Measurements from ENCODE around the gene IL1RAPL1.

The IL1RAPL1 gene

GRCh38 chrX:29541038-29541437 is 953.8 kb downstream of the IL1RAPL1 start:
- no peaks in the 10 kb centered on the region for H3K9me3 ChIP-seq (replicated peaks; ENCODE audit: low read length)
- H3K36me3 ChIP-seq (ENCODE audit: insufficient read depth, low read length) = no peaks in the 10 kb centered on the region
- H3K9ac ChIP-seq (ENCODE audit: low read depth, low read length) = no peak overlapping the region
- no peaks in the 10 kb centered on the region for H3K27me3 ChIP-seq (ENCODE audit: control insufficient read depth, insufficient read depth, low read length)
- no peaks in the 10 kb centered on the region for H3K4me1 ChIP-seq (ENCODE audit: control insufficient read depth, insufficient read depth, low read length)
- no peak overlapping the region for H3K4me3 ChIP-seq (ENCODE audit: low read length)
- H3K4me2 ChIP-seq (ENCODE audit: low read length) = no peak overlapping the region

- no peaks in the 10 kb centered on the region for H3K4me1 ChIP-seq (ENCODE audit: control insufficient read depth, insufficient read depth, low read length)
- H3K4me2 ChIP-seq (ENCODE audit: low read length) = no peak overlapping the region
- H3K36me3 ChIP-seq (ENCODE audit: insufficient read depth, low read length) = no peaks in the 10 kb centered on the region
- H3K27me3 ChIP-seq (ENCODE audit: control insufficient read depth, insufficient read depth, low read length) = no peaks in the 10 kb centered on the region
- H3K9ac ChIP-seq (ENCODE audit: low read depth, low read length) = no peak overlapping the region
- H3K9me3 ChIP-seq (replicated peaks; ENCODE audit: low read length) = no peaks in the 10 kb centered on the region
- no peak overlapping the region for H3K4me3 ChIP-seq (ENCODE audit: low read length)
These were observed 954.9 kb downstream of the IL1RAPL1 start for GRCh38 chrX:29542152-29542551.

DNA sequence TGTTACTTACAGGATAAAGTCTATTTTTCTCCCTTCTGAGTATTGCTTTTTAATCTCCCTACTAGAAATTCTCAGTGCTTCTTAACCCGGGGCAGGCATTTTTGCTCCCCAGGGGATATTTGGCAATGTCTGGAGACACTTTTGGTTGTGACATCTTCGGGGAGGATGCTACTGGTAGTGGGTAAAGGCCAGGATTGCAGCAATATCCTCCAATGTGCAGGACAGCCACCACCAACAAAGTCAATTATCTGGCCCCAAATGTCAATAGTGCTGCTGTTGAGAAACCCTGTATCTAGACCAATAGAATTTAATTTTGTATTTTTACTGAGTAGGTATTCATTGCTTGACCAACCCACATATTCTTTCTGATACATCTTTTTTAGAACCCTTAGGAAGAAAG is 958.6 kb downstream of the IL1RAPL1 start:
- H3K4me3 ChIP-seq (ENCODE audit: low read length) = no peak overlapping the region
- H3K36me3 ChIP-seq (ENCODE audit: insufficient read depth, low read length) = no peaks in the 10 kb centered on the region
- no peak overlapping the region for H3K4me2 ChIP-seq (ENCODE audit: low read length)
- H3K4me1 ChIP-seq (ENCODE audit: control insufficient read depth, insufficient read depth, low read length) = no peaks in the 10 kb centered on the region
- no peaks in the 10 kb centered on the region for H3K27me3 ChIP-seq (ENCODE audit: control insufficient read depth, insufficient read depth, low read length)
- H3K9ac ChIP-seq (ENCODE audit: low read depth, low read length) = no peak overlapping the region
- H3K9me3 ChIP-seq (replicated peaks; ENCODE audit: low read length) = no peaks in the 10 kb centered on the region

DNA sequence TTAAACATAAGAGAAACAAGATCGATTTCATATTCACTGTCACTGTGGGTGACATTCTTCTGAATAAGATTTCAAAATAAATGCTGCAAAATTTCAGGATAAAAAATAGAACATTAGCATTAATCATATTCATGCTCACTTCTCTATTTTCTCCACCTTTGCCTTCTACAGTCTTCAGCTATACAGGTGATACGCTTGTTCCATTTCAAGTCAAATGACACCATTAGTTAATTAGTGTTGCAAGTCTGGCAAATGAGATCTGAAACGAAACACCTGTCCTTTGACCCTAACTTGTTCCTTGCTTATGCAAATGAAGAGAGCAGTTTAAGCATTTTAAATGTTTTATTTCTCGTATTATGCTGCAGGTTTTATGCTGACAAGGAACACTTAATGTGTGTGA is 960.6 kb downstream of the IL1RAPL1 start:
- Histone ChIP-seq H3K9ac (ENCODE audit: low read depth, low read length) (no peak overlapping the region), H3K36me3 (ENCODE audit: insufficient read depth, low read length) (no peaks in the 10 kb centered on the region), H3K4me2 (ENCODE audit: low read length) (no peak overlapping the region), H3K27me3 (ENCODE audit: control insufficient read depth, insufficient read depth, low read length) (no peaks in the 10 kb centered on the region), H3K4me3 (ENCODE audit: low read length) (no peak overlapping the region), H3K4me1 (ENCODE audit: control insufficient read depth, insufficient read depth, low read length) (no peaks in the 10 kb centered on the region), H3K9me3 (replicated peaks; ENCODE audit: low read length) (no peaks in the 10 kb centered on the region)

DNA sequence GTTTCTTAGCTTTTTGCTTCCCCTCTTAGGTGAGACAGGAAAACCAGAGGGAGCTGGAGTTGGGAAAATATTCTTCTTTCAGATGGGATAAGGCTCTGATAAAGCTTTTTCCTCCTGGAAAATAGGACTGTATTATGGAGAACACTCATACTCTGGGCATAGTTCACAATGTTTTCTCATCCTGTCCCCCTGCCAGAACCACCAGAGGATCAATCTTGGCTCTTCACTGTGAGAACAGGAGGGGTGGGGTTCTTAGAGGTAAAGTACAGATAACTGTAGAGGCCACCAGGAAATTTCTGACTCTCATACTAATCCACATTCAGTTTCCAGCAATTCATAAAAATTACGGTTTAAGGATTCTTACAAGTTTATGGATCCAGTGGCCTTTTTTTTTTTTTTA is 966.3 kb downstream of the IL1RAPL1 start:
- Histone ChIP-seq H3K27me3 (ENCODE audit: control insufficient read depth, insufficient read depth, low read length) (no peaks in the 10 kb centered on the region), H3K36me3 (ENCODE audit: insufficient read depth, low read length) (no peaks in the 10 kb centered on the region), H3K4me3 (ENCODE audit: low read length) (no peak overlapping the region), H3K9ac (ENCODE audit: low read depth, low read length) (no peak overlapping the region), H3K9me3 (replicated peaks; ENCODE audit: low read length) (no peaks in the 10 kb centered on the region), H3K4me2 (ENCODE audit: low read length) (no peak overlapping the region), H3K4me1 (ENCODE audit: control insufficient read depth, insufficient read depth, low read length) (no peaks in the 10 kb centered on the region)

DNA sequence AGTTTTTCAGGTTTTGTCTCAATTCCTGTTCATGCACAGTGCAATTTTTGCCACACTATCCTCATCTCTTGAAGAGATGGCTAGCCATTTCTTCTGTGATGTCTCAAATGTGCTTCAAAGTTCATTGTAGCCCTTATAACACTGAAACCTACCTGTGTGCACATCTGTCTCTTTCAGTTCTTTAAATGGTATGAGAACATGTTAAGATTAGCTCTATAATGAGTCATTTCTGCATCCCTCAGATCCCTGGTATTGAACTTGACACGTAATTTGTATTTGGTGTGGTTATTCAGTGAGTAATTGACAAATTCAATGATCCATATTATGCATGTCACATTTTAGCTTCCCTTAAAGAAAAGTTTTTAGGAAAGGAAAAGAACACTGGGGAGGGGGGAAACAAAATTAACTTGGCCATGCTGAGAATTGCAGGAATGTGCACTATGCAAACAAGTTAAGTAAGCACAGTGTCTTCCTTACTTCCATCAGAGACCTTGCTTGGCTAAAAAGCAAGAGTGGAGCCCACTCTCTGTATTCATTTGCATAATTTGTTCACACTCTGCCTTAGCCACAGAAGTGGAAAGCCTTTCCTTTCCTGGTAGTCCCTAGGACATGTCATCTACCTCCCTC is 968.3 kb downstream of the IL1RAPL1 start:
- Histone ChIP-seq H3K27me3 (ENCODE audit: control insufficient read depth, insufficient read depth, low read length) (no peaks in the 10 kb centered on the region), H3K4me3 (ENCODE audit: low read length) (no peak overlapping the region)

GRCh38 chrX:29560065-29560464 is 972.8 kb downstream of the IL1RAPL1 start:
- H3K27me3 ChIP-seq (ENCODE audit: control insufficient read depth, insufficient read depth, low read length) = no peaks in the 10 kb centered on the region
- H3K4me1 ChIP-seq (ENCODE audit: control insufficient read depth, insufficient read depth, low read length) = no peaks in the 10 kb centered on the region
- no peaks in the 10 kb centered on the region for H3K36me3 ChIP-seq (ENCODE audit: insufficient read depth, low read length)
- no peak overlapping the region for H3K4me2 ChIP-seq (ENCODE audit: low read length)
- H3K9me3 ChIP-seq (replicated peaks; ENCODE audit: low read length) = peaks cover 12% of the 10 kb centered on the region
- H3K9ac ChIP-seq (ENCODE audit: low read depth, low read length) = no peak overlapping the region
- no peak overlapping the region for H3K4me3 ChIP-seq (ENCODE audit: low read length)

More for the DNA sequence above, 968.3 kb downstream of the IL1RAPL1 start:
- no peaks in the 10 kb centered on the region for H3K4me1 ChIP-seq (ENCODE audit: control insufficient read depth, insufficient read depth, low read length)
- no peak overlapping the region for H3K4me2 ChIP-seq (ENCODE audit: low read length)
- H3K36me3 ChIP-seq (ENCODE audit: insufficient read depth, low read length) = no peaks in the 10 kb centered on the region
- H3K9me3 ChIP-seq (replicated peaks; ENCODE audit: low read length) = peaks cover 6% of the 10 kb centered on the region
- H3K9ac ChIP-seq (ENCODE audit: low read depth, low read length) = no peak overlapping the region

DNA sequence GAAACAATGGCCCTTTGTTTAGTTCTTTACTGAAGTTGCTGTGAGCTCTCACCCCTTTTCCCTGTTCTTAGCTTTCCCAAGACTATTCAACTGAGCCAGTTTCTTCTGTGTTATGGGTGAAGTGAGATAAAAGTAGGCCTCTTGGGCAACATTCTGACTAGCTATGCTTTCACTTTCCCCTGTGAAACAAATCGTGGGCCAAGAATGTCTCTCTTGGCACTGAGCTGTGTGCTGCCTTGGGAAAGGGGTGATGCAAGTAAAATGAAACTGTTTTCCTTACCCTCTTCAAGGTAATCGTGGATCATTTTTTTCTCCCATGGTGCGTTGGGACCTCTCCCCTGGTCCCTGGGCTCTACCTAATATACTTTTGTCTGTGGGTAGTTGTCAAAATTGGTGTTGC is 974.2 kb downstream of the IL1RAPL1 start:
- Histone ChIP-seq H3K9ac (ENCODE audit: low read depth, low read length) (no peak overlapping the region), H3K4me3 (ENCODE audit: low read length) (no peak overlapping the region), H3K4me1 (ENCODE audit: control insufficient read depth, insufficient read depth, low read length) (no peaks in the 10 kb centered on the region), H3K9me3 (replicated peaks; ENCODE audit: low read length) (peaks cover 12% of the 10 kb centered on the region), H3K27me3 (ENCODE audit: control insufficient read depth, insufficient read depth, low read length) (no peaks in the 10 kb centered on the region), H3K4me2 (ENCODE audit: low read length) (no peak overlapping the region), H3K36me3 (ENCODE audit: insufficient read depth, low read length) (no peaks in the 10 kb centered on the region)

- H3K4me2 ChIP-seq (ENCODE audit: low read length) = no peak overlapping the region
These were observed 993.3 kb downstream of the IL1RAPL1 start for GRCh38 chrX:29580560-29580959.

DNA sequence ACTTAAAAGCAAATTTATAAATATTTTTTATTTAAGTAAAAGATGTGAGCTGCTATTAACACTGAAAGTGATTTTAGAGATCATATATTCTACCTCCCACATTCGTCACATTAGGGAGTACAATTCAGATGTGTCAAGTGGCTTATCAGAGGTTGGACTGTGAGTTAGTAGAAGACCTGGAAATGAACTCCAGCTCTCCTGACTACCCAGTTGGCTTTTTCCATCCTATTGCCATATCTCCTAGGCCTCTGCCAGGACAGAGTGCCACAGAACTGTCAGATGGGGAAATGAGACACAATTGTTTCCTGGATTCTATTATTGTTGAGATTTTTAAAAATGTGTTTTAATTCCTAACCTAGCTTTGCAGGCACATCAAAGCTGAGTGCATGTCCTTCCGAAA is 994.0 kb downstream of the IL1RAPL1 start:
- Histone ChIP-seq H3K27me3 (ENCODE audit: control insufficient read depth, insufficient read depth, low read length) (no peaks in the 10 kb centered on the region), H3K4me2 (ENCODE audit: low read length) (no peak overlapping the region), H3K4me3 (ENCODE audit: low read length) (no peak overlapping the region), H3K9ac (ENCODE audit: low read depth, low read length) (no peak overlapping the region), H3K4me1 (ENCODE audit: control insufficient read depth, insufficient read depth, low read length) (no peaks in the 10 kb centered on the region), H3K9me3 (replicated peaks; ENCODE audit: low read length) (no peaks in the 10 kb centered on the region), H3K36me3 (ENCODE audit: insufficient read depth, low read length) (no peaks in the 10 kb centered on the region)

More at GRCh38 chrX:29580560-29580959, 993.3 kb downstream of the IL1RAPL1 start:
- Histone ChIP-seq H3K4me1 (ENCODE audit: control insufficient read depth, insufficient read depth, low read length) (no peaks in the 10 kb centered on the region), H3K9ac (ENCODE audit: low read depth, low read length) (no peak overlapping the region), H3K4me3 (ENCODE audit: low read length) (no peak overlapping the region), H3K27me3 (ENCODE audit: control insufficient read depth, insufficient read depth, low read length) (no peaks in the 10 kb centered on the region), H3K9me3 (replicated peaks; ENCODE audit: low read length) (no peaks in the 10 kb centered on the region), H3K36me3 (ENCODE audit: insufficient read depth, low read length) (no peaks in the 10 kb centered on the region)

DNA sequence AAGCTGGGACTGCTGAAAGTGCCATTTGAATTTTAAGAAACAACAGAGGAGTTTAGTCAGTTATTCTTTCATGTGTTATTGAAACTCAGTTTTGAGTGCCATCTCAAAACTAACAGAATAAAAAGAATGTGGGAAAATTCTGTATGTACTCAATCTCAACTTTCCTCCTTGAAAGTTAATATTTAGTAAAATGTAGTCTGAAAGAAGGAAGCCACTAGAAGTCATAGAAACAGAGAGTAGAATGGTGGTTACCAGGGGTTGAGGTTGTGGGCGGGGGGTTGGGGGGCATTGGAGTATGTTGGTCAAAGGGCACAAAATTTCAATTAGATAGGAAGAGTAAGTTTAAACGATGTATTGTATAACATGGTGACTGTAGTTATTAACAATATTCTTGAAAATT is 999.9 kb downstream of the IL1RAPL1 start:
- no peak overlapping the region for H3K4me2 ChIP-seq (ENCODE audit: low read length)
- no peaks in the 10 kb centered on the region for H3K9me3 ChIP-seq (replicated peaks; ENCODE audit: low read length)
- H3K9ac ChIP-seq (ENCODE audit: low read depth, low read length) = no peak overlapping the region
- no peaks in the 10 kb centered on the region for H3K4me1 ChIP-seq (ENCODE audit: control insufficient read depth, insufficient read depth, low read length)
- no peak overlapping the region for H3K4me3 ChIP-seq (ENCODE audit: low read length)
- no peaks in the 10 kb centered on the region for H3K36me3 ChIP-seq (ENCODE audit: insufficient read depth, low read length)
- no peaks in the 10 kb centered on the region for H3K27me3 ChIP-seq (ENCODE audit: control insufficient read depth, insufficient read depth, low read length)

- H3K4me3 ChIP-seq (ENCODE audit: low read length) = no peak overlapping the region
- H3K4me1 ChIP-seq (ENCODE audit: control insufficient read depth, insufficient read depth, low read length) = no peaks in the 10 kb centered on the region
- no peaks in the 10 kb centered on the region for H3K36me3 ChIP-seq (ENCODE audit: insufficient read depth, low read length)
- no peak overlapping the region for H3K9ac ChIP-seq (ENCODE audit: low read depth, low read length)
- no peaks in the 10 kb centered on the region for H3K9me3 ChIP-seq (replicated peaks; ENCODE audit: low read length)
- no peak overlapping the region for H3K4me2 ChIP-seq (ENCODE audit: low read length)
- H3K27me3 ChIP-seq (ENCODE audit: control insufficient read depth, insufficient read depth, low read length) = no peaks in the 10 kb centered on the region
These were observed 1003.7 kb downstream of the IL1RAPL1 start for GRCh38 chrX:29590921-29591320.
